ENCODE measurements around the gene TRIM74. TPM values are rescaled to one million over a fixed set of nuclear protein-coding genes. Genes with fewer than 3 reads are reported as not detected.
"Not testable (repeated sequence)": the region's sequence is repeated elsewhere in the genome, so short reads cannot be mapped to it uniquely, and the experiment has no call there.

Gene TRIM74
- total and polyA plus RNA-seq, 2 of the 8 experiments (the other 6 are each of a cell fraction or from before 2014, with no cell fraction given): 0.52 TPM; not detected in 1

GRCh38 chr7:72942956-72943355 lies 26.3 kb downstream of the TRIM74 start:
- H3K27ac ChIP-seq (ENCODE audit: low read depth, low read length); H3K4ac ChIP-seq (replicated peaks; ENCODE audit: insufficient read length, low read depth, low read length); H3K27me3 ChIP-seq (replicated peaks in 1 of 4; ENCODE audit: control insufficient read depth in 3 of 4, extremely low read depth in 1 of 4, insufficient read depth in 3 of 4, low read length in 3 of 4); H3K23ac ChIP-seq (ENCODE audit: insufficient read length); H3K4me2 ChIP-seq (ENCODE audit: insufficient read depth in 1 of 2, low read depth in 2 of 2, low read length in 2 of 2); H3K14ac ChIP-seq (ENCODE audit: insufficient read length); H3K9ac ChIP-seq (replicated peaks in 1 of 4; ENCODE audit: extremely low read depth in 1 of 4, low read depth in 3 of 4, low read length in 3 of 4); POLR2A ChIA-PET (ENCODE audit: partially characterized antibody); FAIRE-seq; H4K5ac ChIP-seq (ENCODE audit: insufficient read length, low read depth, low read length); H3K18ac ChIP-seq (ENCODE audit: extremely low read depth, low read length); H2BK20ac ChIP-seq (ENCODE audit: low read length); H3K23me2 ChIP-seq (ENCODE audit: low read depth, low read length); H3K4me3 ChIP-seq (ENCODE audit: extremely low read depth in 1 of 4, insufficient read depth in 2 of 4, low read depth in 3 of 4, low read length in 4 of 4); H4K20me1 ChIP-seq (replicated peaks in 1 of 2; ENCODE audit: control insufficient read depth in 1 of 2, insufficient read depth in 2 of 2, low read length in 2 of 2); H4K8ac ChIP-seq (ENCODE audit: extremely low read depth, insufficient read depth, low read length); H3K4me1 ChIP-seq (replicated peaks in 1 of 4; ENCODE audit: control insufficient read depth in 3 of 4, insufficient read depth in 4 of 4, low read length in 3 of 4); H4K91ac ChIP-seq (replicated peaks; ENCODE audit: insufficient read length, low read length); DNase-seq (ENCODE audit: low read depth in 1 of 2, low spot score in 2 of 2); H2BK15ac ChIP-seq (ENCODE audit: low read length); H3K79me1 ChIP-seq (ENCODE audit: low read depth, low read length); H3K79me2 ChIP-seq (ENCODE audit: control insufficient read depth in 1 of 2, insufficient read depth in 2 of 2, low read length in 2 of 2); H2AFZ ChIP-seq (ENCODE audit: low read length); H2BK12ac ChIP-seq (ENCODE audit: low read depth, low read length); H2BK5ac ChIP-seq (ENCODE audit: low read depth, low read length); CTCF ChIA-PET (ENCODE audit: partially characterized antibody); H2BK120ac ChIP-seq (replicated peaks; ENCODE audit: low read depth, low read length); H3K56ac ChIP-seq (replicated peaks; ENCODE audit: insufficient read length, low read depth, low read length); H3K9me3 ChIP-seq (ENCODE audit: insufficient read depth in 2 of 2, low read depth in 1 of 2, low read length in 1 of 2); H3K36me3 ChIP-seq (ENCODE audit: control insufficient read depth in 2 of 4, insufficient read depth in 4 of 4, low read length in 3 of 4); H2AK5ac ChIP-seq (ENCODE audit: low read depth, low read length): not testable (repeated sequence)
- 98% methylated on average over 22 of the region's 25 CpGs; no CpG with 5 or more reads in 1 of the 2 experiments for WGBS, 2 experiments (ENCODE audit: extremely low coverage in 1 of 2, insufficient coverage in 1 of 2, insufficient read length in 1 of 2, insufficient replicate concordance in 2 of 2, low coverage in 1 of 2, low lambda C conversion rate in 2 of 2, missing lambda C conversion rate in 1 of 2)

- H3K79me2 ChIP-seq (ENCODE audit: control insufficient read depth in 1 of 2, insufficient read depth in 2 of 2, low read length in 2 of 2); H2AFZ ChIP-seq (ENCODE audit: low read length); POLR2A ChIA-PET (ENCODE audit: partially characterized antibody); H3K4me2 ChIP-seq (ENCODE audit: insufficient read depth in 1 of 2, low read depth in 2 of 2, low read length in 2 of 2); CTCF ChIA-PET (ENCODE audit: partially characterized antibody); H3K9me3 ChIP-seq (ENCODE audit: insufficient read depth in 2 of 2, low read depth in 1 of 2, low read length in 1 of 2); DNase-seq (ENCODE audit: low read depth in 1 of 2, low spot score in 2 of 2); H4K91ac ChIP-seq (replicated peaks; ENCODE audit: insufficient read length, low read length); H3K18ac ChIP-seq (ENCODE audit: extremely low read depth, low read length); H2BK5ac ChIP-seq (ENCODE audit: low read depth, low read length); H3K79me1 ChIP-seq (ENCODE audit: low read depth, low read length); H3K23me2 ChIP-seq (ENCODE audit: low read depth, low read length); H4K8ac ChIP-seq (ENCODE audit: extremely low read depth, insufficient read depth, low read length); H3K4ac ChIP-seq (replicated peaks; ENCODE audit: insufficient read length, low read depth, low read length); FAIRE-seq; H2BK15ac ChIP-seq (ENCODE audit: low read length); H3K36me3 ChIP-seq (ENCODE audit: control insufficient read depth in 2 of 4, insufficient read depth in 4 of 4, low read length in 3 of 4); H3K4me3 ChIP-seq (ENCODE audit: extremely low read depth in 1 of 4, insufficient read depth in 2 of 4, low read depth in 3 of 4, low read length in 4 of 4); H4K20me1 ChIP-seq (replicated peaks in 1 of 2; ENCODE audit: control insufficient read depth in 1 of 2, insufficient read depth in 2 of 2, low read length in 2 of 2); H3K9ac ChIP-seq (replicated peaks in 1 of 4; ENCODE audit: extremely low read depth in 1 of 4, low read depth in 3 of 4, low read length in 3 of 4); H2BK20ac ChIP-seq (ENCODE audit: low read length); H3K27ac ChIP-seq (ENCODE audit: low read depth, low read length); H3K27me3 ChIP-seq (replicated peaks in 1 of 4; ENCODE audit: control insufficient read depth in 3 of 4, extremely low read depth in 1 of 4, insufficient read depth in 3 of 4, low read length in 3 of 4); H2BK12ac ChIP-seq (ENCODE audit: low read depth, low read length); H3K4me1 ChIP-seq (replicated peaks in 1 of 4; ENCODE audit: control insufficient read depth in 3 of 4, insufficient read depth in 4 of 4, low read length in 3 of 4); H3K56ac ChIP-seq (replicated peaks; ENCODE audit: insufficient read length, low read depth, low read length); H3K23ac ChIP-seq (ENCODE audit: insufficient read length); H3K14ac ChIP-seq (ENCODE audit: insufficient read length); H2AK5ac ChIP-seq (ENCODE audit: low read depth, low read length); H2BK120ac ChIP-seq (replicated peaks; ENCODE audit: low read depth, low read length); H4K5ac ChIP-seq (ENCODE audit: insufficient read length, low read depth, low read length): not testable (repeated sequence)
- 84% methylated on average over 6 of the region's 20 CpGs; no CpG with 5 or more reads in 1 of the 2 experiments for WGBS, 2 experiments (ENCODE audit: extremely low coverage in 1 of 2, insufficient coverage in 1 of 2, insufficient read length in 1 of 2, insufficient replicate concordance in 2 of 2, low coverage in 1 of 2, low lambda C conversion rate in 2 of 2, missing lambda C conversion rate in 1 of 2)
Measured at GRCh38 chr7:72942022-72942705, 27.1 kb downstream of the TRIM74 start.
